Upper lobe of left lung (tissue), 6 donors: Measurements from ENCODE around the gene XRCC1. TPM values are rescaled to one million over a fixed set of nuclear protein-coding genes. Genes with fewer than 3 reads are reported as not detected.

Experiments
- ATAC-seq, 2 donors: fragments of 200-7000 bp; cut with Tn5 transposase; one replicate each; pipeline ENCODE4 v1.9.1; 2022; ENCODE audit warnings: mild to moderate bottlenecking in 2 of 2, moderate library complexity in 2 of 2; ENCODE audit not compliant: low FRiP score in 2 of 2
- DNase-seq, 2 donors: peaks; one replicate each; pipeline ENCODE4 v3.0.0-alpha.2; 2019 to 2020
- H3K27ac ChIP-seq, 4 donors: fragments of 200-600 bp; sonication (generic); one replicate each; pipeline ENCODE4 v1.5.1; 2016 to 2019
- H3K27me3 ChIP-seq, 4 donors: fragments of 200-600 bp; sonication (generic); one replicate each; pipeline ENCODE4 v1.5.1; 2017 to 2019
- H3K36me3 ChIP-seq, 4 donors: fragments of 200-600 bp; sonication (generic); one replicate each; pipeline ENCODE4 v1.5.1; 2016 to 2019
- H3K4me1 ChIP-seq, 4 donors: fragments of 200-600 bp; sonication (generic); one replicate each; pipeline ENCODE4 v1.5.1; 2018 to 2019
- H3K4me3 ChIP-seq, 4 donors: fragments of 200-600 bp; sonication (generic); one replicate each; pipeline ENCODE4 v1.5.1; 2017 to 2019; ENCODE audit warnings: mild to moderate bottlenecking in 2 of 4, moderate library complexity in 1 of 4
- H3K9me3 ChIP-seq, 4 donors: fragments of 200-600 bp; sonication (generic); one replicate each; pipeline ENCODE4 v1.5.1; 2018 to 2019
- CTCF ChIP-seq, 6 experiments: fragments of 450-650 bp in 4 of 6; fragments of 200-600 bp in 2 of 6; sonication (generic) in 2 of 6; IDR thresholded peaks; one replicate each; pipeline ENCODE4 v1.5.1; 2016 to 2019; ENCODE audit warnings: antibody characterized with exemption in 6 of 6
- EP300 ChIP-seq, 4 donors: sonication (generic); formaldehyde crosslinking; IDR thresholded peaks; one replicate each; pipeline ENCODE4 v1.5.1; 2017; ENCODE audit warnings: antibody characterized with exemption in 4 of 4, control low read depth in 2 of 4
- POLR2A ChIP-seq, 4 donors: fragments of 450-650 bp; IDR thresholded peaks; one replicate each; pipeline ENCODE4 v1.5.1; 2016 to 2017; ENCODE audit warnings: antibody characterized with exemption in 4 of 4, mild to moderate bottlenecking in 2 of 4
- POLR2AphosphoS5 ChIP-seq, 2 donors: sonication (generic); formaldehyde crosslinking; IDR thresholded peaks; one replicate each; pipeline ENCODE4 v1.5.1; 2017; ENCODE audit warnings: antibody characterized with exemption in 2 of 2
- WGBS, 2 donors: methylation state at CpG; one replicate each; pipeline ENCODE4 v1.1.5; 2017 to 2018; 5-methylcytosine and 5-hydroxymethylcytosine counted together
- total RNA-seq, 6 donors: library from RNA; depleted of rRNA in 4 of 6; stranded (reverse); fragments of >200 nt in 4 of 6; gene quantifications; one replicate each; pipeline versions ENCODE4 v1.1.0 to v1.2.1, GENCODE V29; 2016 to 2021
- donor health status: DM: no; HTN: no; CAD: no; lungs with moderate emphysema.
- donor health status: DM: no; HTN: yes; CAD: no; lungs with severe emphysema.

XRCC1 gene
- total RNA-seq, 6 donors from 2014 or later = 24.2 to 30.1 (median 26.4) TPM

GRCh38 chr19:43532571-43532961 is 42.8 kb downstream of the XRCC1 start:
- Histone ChIP-seq H3K9me3 (no peaks in the 10 kb centered on the region), H3K36me3 (peaks cover 0 to under 1% (median 0%) of the 10 kb centered on the region in 4 donors), H3K27me3 (no peaks in the 10 kb centered on the region), H3K4me1 (peaks cover 18 to 36% (median 20%) of the 10 kb centered on the region in 4 donors), H3K27ac (peak overlapping the region; percentile 84 to 89 (median 88)), H3K4me3 (peak overlapping the region; percentile 47 to 81 (median 62))
- TF ChIP-seq CTCF (IDR thresholded peaks at IDR 0.05) (no peak), EP300 (IDR thresholded peaks at IDR 0.05) (no peak), POLR2A (IDR thresholded peaks at IDR 0.05) (no peak)
- DNase-seq (peak; percentile 35 to 69), ATAC-seq (peak in 1 of 2 donors; percentile 0)
- WGBS, 2 donors = 0 to 1% methylated on average over 11 to 16 of the region's 16 CpGs

- TF ChIP-seq POLR2AphosphoS5 (IDR thresholded peaks at IDR 0.05) (peak in 1 of 2 donors; percentile 45), POLR2A (IDR thresholded peaks at IDR 0.05) (no peak)
- ATAC-seq (peak in 1 of 2 donors; percentile 50), DNase-seq (peak in 1 of 2 donors; percentile 32)
- H3K9me3 ChIP-seq = no peaks in the 10 kb centered on the region
- no peaks in the 10 kb centered on the region for H3K36me3 ChIP-seq
- WGBS, 2 donors = 47 to 57% methylated on average over 13 of the region's 13 CpGs
- H3K27ac ChIP-seq = peak overlapping the region; percentile 74 to 90 (median 85)
- peaks cover 21 to 52% (median 31%) of the 10 kb centered on the region in 4 donors for H3K4me1 ChIP-seq
- H3K4me3 ChIP-seq = peak overlapping the region in 3 of 4 donors; percentile 87 to 97 (median 89)
- H3K27me3 ChIP-seq = no peaks in the 10 kb centered on the region
These were observed 47.3 kb downstream of the XRCC1 start for GRCh38 chr19:43527860-43528622.

- H3K9me3 ChIP-seq = no peaks in the 10 kb centered on the region
- peak; percentile 91 to 97 for DNase-seq
- no peaks in the 10 kb centered on the region for H3K27me3 ChIP-seq
- H3K4me1 ChIP-seq = peaks cover 19 to 45% (median 24%) of the 10 kb centered on the region in 4 donors
- ATAC-seq = peak; percentile 91 to 96
- H3K4me3 ChIP-seq = peak within 1 kb of the TSS; percentile 79 to 97 (median 88)
- TF ChIP-seq POLR2AphosphoS5 (IDR thresholded peaks at IDR 0.05) (peak; percentile 83 to 97), POLR2A (IDR thresholded peaks at IDR 0.05) (peak in 3 of 4 donors; percentile 59 to 87 (median 78)), EP300 (IDR thresholded peaks at IDR 0.05) (no peak), CTCF (IDR thresholded peaks at IDR 0.05) (peak in 1 of 6 experiments; percentile 25)
- peak within 1 kb of the TSS; percentile 74 to 90 (median 85) for H3K27ac ChIP-seq
- WGBS, 2 donors = 6 to 9% methylated on average over 30 to 51 of the region's 54 CpGs
- no peaks in the 10 kb centered on the region for H3K36me3 ChIP-seq
These were observed 48.2 kb downstream of the XRCC1 start, which contains the start of gene ETHE1 for GRCh38 chr19:43526884-43527859. Gene ETHE1, minus strand, starts transcription at chr19:43527201. Its CDS starts 24 bp downstream, at chr19:43527177.

- no peaks in the 10 kb centered on the region for H3K36me3 ChIP-seq
- 0 to 2% methylated on average over 1 to 13 of the region's 26 CpGs for WGBS, 2 donors
- H3K4me3 ChIP-seq = peak overlapping the region; percentile 79 to 97 (median 88)
- TF ChIP-seq POLR2AphosphoS5 (IDR thresholded peaks at IDR 0.05) = no peak
- TF ChIP-seq CTCF (IDR thresholded peaks at IDR 0.05) = no peak
- no peaks in the 10 kb centered on the region for H3K27me3 ChIP-seq
- DNase-seq (peak in 1 of 2 donors; percentile 30), ATAC-seq (peak; percentile 34 to 58)
- H3K4me1 ChIP-seq = peaks cover 17 to 41% (median 22%) of the 10 kb centered on the region in 4 donors
- peak overlapping the region; percentile 74 to 90 (median 85) for H3K27ac ChIP-seq
- H3K9me3 ChIP-seq = no peaks in the 10 kb centered on the region
These were observed 49.2 kb downstream of the XRCC1 start for GRCh38 chr19:43525836-43526771.
